Activated naive CD4-positive, alpha-beta T cell treated with anti-CD3 and anti-CD28 coated beads for 36 hours (primary cell): ENCODE results near the gene EDA2R. TPM values are rescaled to one million over a fixed set of nuclear protein-coding genes. Genes with fewer than 3 reads are reported as not detected.

Experiments used
- CTCF ChIA-PET: fragments of 350-600 bp; sonication (Branson Sonifier 250); formaldehyde crosslinking; loops from one replicate; lab custom pipeline; 2021; ENCODE audit warnings: antibody characterized with exemption; lab: Charles Lee
- DNase-seq: peaks from one replicate; pipeline ENCODE4 v3.0.0-alpha.2; 2020
- H3K27ac Mint-ChIP-seq: one replicate; pipeline ENCODE4 v1.8.0; 2021; ENCODE audit warnings: mild to moderate bottlenecking, mixed read lengths
- H3K27me3 Mint-ChIP-seq: one replicate; pipeline ENCODE4 v1.8.0; 2021; ENCODE audit warnings: low read depth, mixed read lengths
- H3K36me3 Mint-ChIP-seq: one replicate; pipeline ENCODE4 v1.8.0; 2021; ENCODE audit warnings: low read depth, mixed read lengths
- H3K4me1 Mint-ChIP-seq: one replicate; pipeline ENCODE4 v1.8.0; 2021; ENCODE audit warnings: low read depth, mixed read lengths
- H3K4me3 Mint-ChIP-seq: one replicate; pipeline ENCODE4 v1.8.0; 2021; ENCODE audit warnings: mild to moderate bottlenecking, moderate library complexity, mixed read lengths
- H3K9me3 Mint-ChIP-seq: one replicate; pipeline ENCODE4 v1.8.0; 2021; ENCODE audit warnings: mixed read lengths
- intact Hi-C: fragments of 100-400 bp; cut with micrococcal nuclease; formaldehyde crosslinking; loops from one replicate; pipeline ENCODE4 v1.15.1; 2023
- total RNA-seq, 2 experiments: library from RNA; stranded (reverse); gene quantifications; one replicate each; pipeline ENCODE4 v1.2.3, GENCODE V29; 2021

Gene EDA2R
- total RNA-seq, 2 experiments from 2014 or later: 5.8 TPM

GRCh38 chrX:66632981-66633380 is 5.9 kb downstream of the EDA2R start:
- CTCF ChIA-PET: no interaction called here
- H3K27me3 Mint-ChIP-seq: no peaks in the 10 kb centered on the region
- H3K36me3 Mint-ChIP-seq: no peaks in the 10 kb centered on the region
- no peaks in the 10 kb centered on the region for H3K4me1 Mint-ChIP-seq
- H3K27ac Mint-ChIP-seq: no peak overlapping the region
- H3K4me3 Mint-ChIP-seq: no peak overlapping the region
- intact Hi-C loops: no loop called here
- no peaks in the 10 kb centered on the region for H3K9me3 Mint-ChIP-seq
- DNase-seq: no peak

GRCh38 chrX:66632473-66632872 is 6.4 kb downstream of the EDA2R start:
- no peak overlapping the region for H3K4me3 Mint-ChIP-seq
- intact Hi-C loops: no loop called here
- DNase-seq: no peak
- H3K36me3 Mint-ChIP-seq: no peaks in the 10 kb centered on the region
- H3K4me1 Mint-ChIP-seq: no peaks in the 10 kb centered on the region
- H3K9me3 Mint-ChIP-seq: no peaks in the 10 kb centered on the region
- CTCF ChIA-PET: no interaction called here
- no peaks in the 10 kb centered on the region for H3K27me3 Mint-ChIP-seq
- H3K27ac Mint-ChIP-seq: no peak overlapping the region

GRCh38 chrX:66625525-66625924 is 13.4 kb downstream of the EDA2R start:
- Mint-ChIP-seq H3K27me3 (peaks cover 5% of the 10 kb centered on the region), H3K36me3 (no peaks in the 10 kb centered on the region), H3K4me1 (no peaks in the 10 kb centered on the region), H3K27ac (no peak overlapping the region), H3K9me3 (no peaks in the 10 kb centered on the region), H3K4me3 (no peak overlapping the region)
- intact Hi-C loops: no loop called here
- no peak for DNase-seq
- CTCF ChIA-PET: no interaction called here

GRCh38 chrX:66622209-66622608 is 16.7 kb downstream of the EDA2R start:
- intact Hi-C loops: no loop called here
- Mint-ChIP-seq H3K27me3 (peaks cover 5% of the 10 kb centered on the region), H3K27ac (no peak overlapping the region), H3K9me3 (no peaks in the 10 kb centered on the region), H3K4me1 (no peaks in the 10 kb centered on the region), H3K36me3 (no peaks in the 10 kb centered on the region), H3K4me3 (no peak overlapping the region)
- DNase-seq: no peak
- CTCF ChIA-PET: no interaction called here

GRCh38 chrX:66616944-66617343 is 21.9 kb downstream of the EDA2R start:
- CTCF ChIA-PET: no interaction called here
- no peaks in the 10 kb centered on the region for H3K27me3 Mint-ChIP-seq
- H3K9me3 Mint-ChIP-seq: no peaks in the 10 kb centered on the region
- intact Hi-C loops: no loop called here
- no peak for DNase-seq
- H3K36me3 Mint-ChIP-seq: no peaks in the 10 kb centered on the region
- no peak overlapping the region for H3K4me3 Mint-ChIP-seq
- H3K4me1 Mint-ChIP-seq: no peaks in the 10 kb centered on the region
- no peak overlapping the region for H3K27ac Mint-ChIP-seq

- no peaks in the 10 kb centered on the region for H3K36me3 Mint-ChIP-seq
- no peak overlapping the region for H3K4me3 Mint-ChIP-seq
- H3K4me1 Mint-ChIP-seq: no peaks in the 10 kb centered on the region
- H3K9me3 Mint-ChIP-seq: peaks cover 4% of the 10 kb centered on the region
- intact Hi-C loops: no loop called here
- CTCF ChIA-PET: no interaction called here
- H3K27ac Mint-ChIP-seq: no peak overlapping the region
- H3K27me3 Mint-ChIP-seq: no peaks in the 10 kb centered on the region
- no peak for DNase-seq
Observed at GRCh38 chrX:66602381-66602938, 36.4 kb downstream of the EDA2R start.

- Mint-ChIP-seq H3K27me3 (no peaks in the 10 kb centered on the region), H3K4me1 (no peaks in the 10 kb centered on the region), H3K36me3 (no peaks in the 10 kb centered on the region), H3K4me3 (no peak overlapping the region), H3K9me3 (no peaks in the 10 kb centered on the region), H3K27ac (no peak overlapping the region)
- intact Hi-C loops: no loop called here
- CTCF ChIA-PET: no interaction called here
- no peak for DNase-seq
Observed at GRCh38 chrX:66601522-66601921, 37.4 kb downstream of the EDA2R start.

GRCh38 chrX:66579219-66579618 is 59.7 kb downstream of the EDA2R start:
- Mint-ChIP-seq H3K36me3 (no peaks in the 10 kb centered on the region), H3K27me3 (no peaks in the 10 kb centered on the region), H3K27ac (no peak overlapping the region), H3K4me3 (no peak overlapping the region), H3K9me3 (peaks cover 5% of the 10 kb centered on the region), H3K4me1 (no peaks in the 10 kb centered on the region)
- CTCF ChIA-PET: no interaction called here
- intact Hi-C loops: no loop called here
- no peak for DNase-seq

- Mint-ChIP-seq H3K36me3 (no peaks in the 10 kb centered on the region), H3K4me1 (no peaks in the 10 kb centered on the region), H3K27me3 (no peaks in the 10 kb centered on the region), H3K9me3 (no peaks in the 10 kb centered on the region), H3K27ac (no peak overlapping the region), H3K4me3 (no peak overlapping the region)
- no peak for DNase-seq
- CTCF ChIA-PET: no interaction called here
- intact Hi-C loops: no loop called here
Observed at GRCh38 chrX:66553973-66554372, 84.9 kb downstream of the EDA2R start.

- no peak for DNase-seq
- Mint-ChIP-seq H3K27ac (no peak overlapping the region), H3K27me3 (no peaks in the 10 kb centered on the region), H3K4me3 (no peak overlapping the region), H3K9me3 (no peaks in the 10 kb centered on the region), H3K4me1 (no peaks in the 10 kb centered on the region), H3K36me3 (no peaks in the 10 kb centered on the region)
- intact Hi-C loops: no loop called here
- CTCF ChIA-PET: no interaction called here
Observed at GRCh38 chrX:66547847-66548369, 91.0 kb downstream of the EDA2R start.
